ENCODE results near the gene CCR5AS.
A peak's percentile ranks its signal among the peaks of the same experiment; 100 is the strongest.
"Not testable (repeated sequence)": the region's sequence is repeated elsewhere in the genome, so short reads cannot be mapped to it uniquely, and the experiment has no call there.

Gene CCR5AS

GRCh38 chr3:46427916-46428833 is 21.3 kb upstream of the CCR5AS start:
- no peak for DNase-seq

- not testable (repeated sequence) for DNase-seq
Observed at GRCh38 chr3:46427404-46427803, 20.5 kb upstream of the CCR5AS start.

DNA sequence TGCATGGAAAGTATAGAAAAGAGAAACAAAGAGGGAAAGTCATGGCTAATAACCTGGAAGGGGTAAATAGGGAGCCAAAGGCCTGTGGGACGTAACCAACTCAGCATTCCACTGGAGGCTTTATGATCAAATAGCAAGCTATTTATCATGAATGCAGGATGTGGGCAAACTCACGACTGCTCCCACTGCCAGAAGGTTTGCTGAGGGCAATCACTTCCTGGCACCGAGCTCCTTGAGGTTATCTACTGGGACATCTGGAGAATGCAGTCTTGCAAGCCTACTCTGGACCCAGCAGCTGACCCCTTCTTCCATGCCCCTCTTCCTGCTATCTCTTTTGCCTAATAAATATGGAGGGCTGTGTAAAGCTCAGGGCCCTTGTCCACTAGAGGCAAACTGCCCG is 19.6 kb upstream of the CCR5AS start:
- not testable (repeated sequence) for DNase-seq

- no peak for DNase-seq
Observed at GRCh38 chr3:46423588-46423987, 16.7 kb upstream of the CCR5AS start.

DNA sequence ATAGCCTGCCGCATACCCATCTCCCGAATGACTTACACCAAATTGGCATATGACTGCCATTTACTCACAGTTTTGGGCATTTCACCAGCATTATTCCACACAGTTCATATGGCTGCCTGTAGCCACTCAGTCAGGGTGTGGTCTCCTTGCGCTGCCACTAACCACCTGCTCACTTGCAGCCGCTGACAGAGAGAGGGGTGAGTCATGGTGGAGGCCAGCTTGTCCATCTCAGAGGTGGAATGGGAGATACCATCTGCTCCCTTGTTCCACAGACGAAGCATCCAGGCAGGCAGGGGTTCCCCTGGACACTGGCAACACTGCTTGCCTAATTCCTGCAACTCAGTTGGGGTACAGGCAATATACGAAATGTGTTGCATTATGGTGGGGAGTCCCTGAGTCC is 15.8 kb upstream of the CCR5AS start:
- DNase-seq: no peak

DNA sequence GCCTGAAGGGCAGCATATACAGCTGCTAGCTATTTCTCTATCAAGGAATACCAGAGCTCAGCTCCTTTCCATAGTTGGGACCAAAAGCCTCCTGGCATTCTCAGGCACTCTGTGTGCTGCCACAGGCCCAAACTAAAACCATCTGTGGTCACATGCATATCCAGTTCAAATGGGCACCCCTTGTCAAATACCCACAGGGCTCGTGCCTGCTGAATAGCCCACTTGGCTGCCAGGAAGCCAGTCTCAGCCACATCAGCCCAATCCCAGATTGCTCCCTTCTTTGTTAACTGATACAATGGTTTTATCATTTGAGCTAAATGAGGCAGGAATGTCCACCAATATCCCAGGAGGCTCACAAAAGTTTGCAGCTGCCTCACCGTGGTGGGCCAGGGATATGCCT is 14.1 kb upstream of the CCR5AS start:
- no peak for DNase-seq

DNA sequence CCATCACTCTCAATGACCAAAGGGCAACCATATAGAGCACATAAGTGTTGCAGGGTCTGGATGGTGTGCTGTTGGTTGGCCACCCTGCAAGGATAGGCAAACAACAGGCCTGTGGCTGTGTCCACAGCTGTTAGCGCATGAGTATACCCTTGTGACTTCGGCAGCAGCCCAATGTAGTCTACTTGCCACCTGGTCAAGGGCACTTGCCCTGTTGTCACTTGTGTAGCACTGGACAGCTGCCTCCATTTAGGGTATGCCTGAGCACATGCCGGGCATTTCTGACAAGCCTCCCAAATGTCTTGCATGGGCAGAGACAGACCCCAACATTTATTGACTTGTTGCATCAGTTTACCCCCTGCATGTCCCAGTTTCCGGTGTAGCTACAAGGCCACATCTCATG is 12.9 kb upstream of the CCR5AS start:
- DNase-seq: no peak

- no peak for DNase-seq
Observed at GRCh38 chr3:46417841-46418611, 11.2 kb upstream of the CCR5AS start.

DNA sequence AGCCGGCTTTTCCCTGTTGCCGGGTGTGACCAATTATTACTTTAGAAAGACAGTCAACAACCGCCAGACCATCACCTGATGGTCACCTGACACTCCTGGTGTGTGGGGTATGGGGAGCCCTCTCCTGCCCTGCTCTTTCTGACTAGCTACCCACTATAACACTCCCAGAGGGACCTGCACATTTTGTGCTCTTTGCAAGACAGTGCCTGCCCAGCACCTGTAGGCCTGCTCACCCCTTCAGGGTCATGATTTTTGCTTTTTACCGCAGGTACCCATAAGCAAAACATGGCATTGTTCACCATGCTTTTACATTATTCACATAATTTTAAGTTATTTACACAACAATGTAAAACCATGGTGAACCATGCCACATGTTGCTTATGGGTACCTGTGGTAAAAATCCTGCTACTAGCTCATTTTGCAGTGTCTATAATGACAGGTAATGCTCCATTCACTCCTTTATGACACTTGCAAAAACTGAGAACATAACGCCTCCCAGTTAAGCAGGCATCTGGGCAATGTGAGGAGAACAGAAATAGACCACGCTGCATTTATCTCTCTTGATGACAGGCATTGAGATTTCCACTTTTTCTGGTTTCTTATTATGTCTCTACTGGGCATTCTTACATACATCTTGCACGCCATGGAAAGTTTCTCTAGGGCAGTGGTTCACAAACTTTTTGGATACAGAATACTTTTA is 10.1 kb upstream of the CCR5AS start:
- DNase-seq: no peak

- DNase-seq: peak; percentile 25
Observed at GRCh38 chr3:46416125-46416810, 9.4 kb upstream of the CCR5AS start.

GRCh38 chr3:46414739-46415138 is 7.9 kb upstream of the CCR5AS start:
- no peak for DNase-seq

DNA sequence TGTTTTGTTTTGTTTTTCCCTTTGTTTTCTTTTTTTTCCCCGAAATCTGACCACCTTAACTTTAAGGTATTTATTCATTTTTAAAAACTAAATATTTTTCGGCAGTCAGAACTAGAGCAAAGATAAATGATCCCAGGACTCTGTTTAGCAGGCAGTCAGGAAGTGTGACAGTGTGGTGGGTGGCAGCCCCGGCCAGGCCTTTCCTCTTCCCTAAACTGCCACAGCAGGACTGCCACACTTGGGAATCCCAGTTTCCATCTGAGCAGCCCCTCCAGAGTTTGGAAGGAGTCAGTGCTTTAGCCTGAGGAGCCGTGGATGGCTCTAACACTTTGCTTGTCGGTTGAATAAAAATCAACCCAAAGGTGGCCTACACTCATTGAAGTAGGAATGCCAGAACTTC is 7.1 kb upstream of the CCR5AS start:
- no peak for DNase-seq

GRCh38 chr3:46412786-46413298 is 6.0 kb upstream of the CCR5AS start:
- DNase-seq: no peak

DNA sequence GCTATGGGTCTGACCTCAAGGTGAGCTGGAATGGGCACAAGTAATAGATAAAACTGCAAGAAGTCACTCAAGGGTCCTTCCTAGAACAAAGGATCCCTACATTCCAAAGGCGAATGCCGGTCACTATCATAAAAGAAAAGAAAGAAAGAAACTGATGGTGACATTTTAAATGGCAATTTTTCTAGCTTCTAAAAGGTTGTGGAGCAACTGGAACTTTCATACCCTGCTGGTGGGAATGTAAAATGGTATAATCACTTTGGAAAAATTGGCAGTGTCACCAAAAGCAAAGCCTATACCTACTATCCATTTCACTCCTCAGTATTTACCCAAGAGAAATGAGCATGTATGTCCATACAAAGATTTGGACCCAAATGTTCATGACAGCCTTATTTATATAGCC is 4.4 kb upstream of the CCR5AS start:
- DNase-seq: no peak

DNA sequence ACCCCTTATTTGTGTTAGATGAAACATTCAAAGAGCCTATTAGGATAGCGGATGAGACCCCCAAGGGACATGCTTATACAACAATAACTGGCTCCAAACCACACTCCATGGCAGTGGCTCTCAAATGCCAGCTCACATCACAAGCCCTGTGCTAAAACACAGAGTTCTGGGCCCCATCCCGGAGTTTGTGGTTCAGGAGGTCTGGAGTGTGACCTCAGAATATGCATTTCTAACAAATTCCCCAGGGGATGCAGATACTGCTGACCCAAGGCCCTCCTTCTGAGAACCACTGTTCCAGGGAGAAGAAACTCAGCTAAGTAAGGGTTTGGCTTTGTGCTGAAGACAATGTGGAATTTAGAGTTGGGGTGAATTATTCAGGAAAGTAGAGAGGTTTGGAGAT is 3.8 kb upstream of the CCR5AS start:
- DNase-seq: no peak

GRCh38 chr3:46409739-46410489 is 3.0 kb upstream of the CCR5AS start:
- DNase-seq: no peak

DNA sequence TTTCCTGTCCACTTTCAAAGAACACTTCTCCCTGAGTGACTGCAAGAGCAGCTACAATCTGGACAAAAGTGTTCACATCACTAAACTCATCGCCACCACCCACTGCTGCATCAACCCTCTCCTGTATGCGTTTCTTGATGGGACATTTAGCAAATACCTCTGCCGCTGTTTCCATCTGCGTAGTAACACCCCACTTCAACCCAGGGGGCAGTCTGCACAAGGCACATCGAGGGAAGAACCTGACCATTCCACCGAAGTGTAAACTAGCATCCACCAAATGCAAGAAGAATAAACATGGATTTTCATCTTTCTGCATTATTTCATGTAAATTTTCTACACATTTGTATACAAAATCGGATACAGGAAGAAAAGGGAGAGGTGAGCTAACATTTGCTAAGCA is 2.0 kb upstream of the CCR5AS start:
- no peak for DNase-seq

DNA sequence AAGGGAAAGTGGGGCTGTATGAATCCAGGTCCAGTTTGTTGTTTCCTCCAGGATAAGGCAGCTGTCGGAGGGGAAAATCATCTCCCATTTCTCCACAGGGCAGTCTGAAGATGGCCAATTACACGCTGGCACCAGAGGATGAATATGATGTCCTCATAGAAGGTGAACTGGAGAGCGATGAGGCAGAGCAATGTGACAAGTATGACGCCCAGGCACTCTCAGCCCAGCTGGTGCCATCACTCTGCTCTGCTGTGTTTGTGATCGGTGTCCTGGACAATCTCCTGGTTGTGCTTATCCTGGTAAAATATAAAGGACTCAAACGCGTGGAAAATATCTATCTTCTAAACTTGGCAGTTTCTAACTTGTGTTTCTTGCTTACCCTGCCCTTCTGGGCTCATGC is 1.1 kb upstream of the CCR5AS start:
- DNase-seq: no peak

DNA sequence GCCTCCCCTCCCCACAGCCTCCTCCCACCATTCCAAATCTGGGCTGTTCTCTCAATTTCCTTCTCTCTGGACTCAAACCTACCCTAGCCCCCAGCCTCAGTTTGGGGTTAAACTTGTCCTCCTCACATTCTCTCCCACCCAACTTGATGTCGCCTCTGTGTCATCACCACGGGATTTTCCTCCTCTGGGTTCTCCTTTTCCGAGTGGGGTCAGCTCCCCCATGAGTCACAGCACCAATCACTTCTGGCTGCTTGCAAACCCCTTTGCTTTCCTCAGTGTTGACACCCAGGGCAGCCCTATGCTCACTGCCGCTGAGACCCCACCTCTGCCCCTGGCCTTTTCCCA is 451 bp downstream of the CCR5AS start:
- no peak for DNase-seq

- DNase-seq: no peak
Observed at GRCh38 chr3:46405301-46406019, 1.4 kb downstream of the CCR5AS start.

DNA sequence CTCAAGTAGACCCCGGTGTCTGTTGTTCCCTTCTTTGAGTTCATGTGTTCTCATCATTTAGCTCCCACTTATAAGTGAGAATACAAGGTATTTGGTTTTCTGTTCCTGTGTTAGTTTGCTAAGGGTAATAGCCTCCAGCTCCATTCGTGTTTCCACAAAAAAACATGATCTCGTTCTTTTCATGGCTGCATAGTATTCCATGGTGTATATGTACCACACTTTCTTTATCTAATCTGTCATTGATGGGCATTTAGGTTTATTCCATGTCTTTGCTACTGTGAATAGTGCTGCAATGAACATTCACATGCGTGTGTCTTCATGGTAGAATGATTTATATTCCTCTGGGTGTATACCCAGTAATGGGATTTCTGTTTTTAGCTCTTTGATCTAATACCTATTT is 4.0 kb downstream of the CCR5AS start:
- DNase-seq: not testable (repeated sequence)

Data from NCI-H774 (cell line).